GM13977 (cell line): ENCODE measurements around the gene NEURL2.

ENCODE experiments used
- DNase-seq: peaks from one replicate; pipeline ENCODE4 v3.0.0; 2012; ENCODE audit warnings: low spot score
- CTCF ChIP-seq: IDR thresholded peaks from 2 replicates; pipeline ENCODE4 v1.5.1; 2012; ENCODE audit warnings: mild to moderate bottlenecking, control low read depth; ENCODE audit not compliant: insufficient read depth; ENCODE audit errors: extremely low read depth, missing control alignments
- in situ Hi-C: fragments of 300-500 bp; cut with MboI; formaldehyde crosslinking; loops from one replicate; pipeline ENCODE4 v1.12.0; 2022; ENCODE audit warnings: low sequenced_read_pairs, low pct_unique_long_range_greater_than_20kb, mixed read lengths, inconsistent platforms; ENCODE audit not compliant: unreplicated experiment

Gene NEURL2

GRCh38 chr20:45890985-45891983 is at the start of gene NEURL2, which contains the start of gene CTSA:
Gene NEURL2, minus strand, starts transcription at chr20:45891208. Its CDS starts 217 bp downstream, at chr20:45890991.
Gene CTSA, plus strand, starts transcription at chr20:45891335. Its CDS starts 234 bp downstream, at chr20:45891569.
- TF ChIP-seq CTCF: no peak
- in situ Hi-C loops: no loop called here
- DNase-seq: peak; percentile 99

GRCh38 chr20:45940469-45940868 is 49.5 kb upstream of the NEURL2 start:
- in situ Hi-C loops: no loop called here
- no peak for TF ChIP-seq CTCF
- no peak for DNase-seq

- in situ Hi-C loops: no loop called here
- no peak for DNase-seq
- TF ChIP-seq CTCF: no peak
These were observed 49.0 kb upstream of the NEURL2 start for GRCh38 chr20:45940053-45940452.

- no peak for TF ChIP-seq CTCF
- in situ Hi-C loops: no loop called here
- DNase-seq: no peak
These were observed 47.9 kb upstream of the NEURL2 start for GRCh38 chr20:45938727-45939438.

- TF ChIP-seq CTCF: no peak
- in situ Hi-C loops: no loop called here
- no peak for DNase-seq
These were observed 46.8 kb upstream of the NEURL2 start for GRCh38 chr20:45937765-45938164.

- no peak for DNase-seq
- in situ Hi-C loops: no loop called here
- TF ChIP-seq CTCF: no peak
These were observed 44.5 kb upstream of the NEURL2 start for GRCh38 chr20:45935416-45936046.
